ACC112 (cell line): Measurements from ENCODE around the gene GPC6.

Source experiments
- H2AFZ ChIP-seq: fragments of 200-600 bp; sonication (generic); one replicate; pipeline ENCODE4 v1.6.0; 2017; ENCODE audit warnings: antibody characterized with exemption, low read length; ENCODE audit not compliant: unreplicated experiment
- H3K27ac ChIP-seq: fragments of 200-600 bp; sonication (generic); 2 replicates; pipeline ENCODE4 v1.5.1; 2014; ENCODE audit warnings: low read depth, mild to moderate bottlenecking, antibody characterized with exemption, low read length, moderate library complexity
- H3K27me3 ChIP-seq: fragments of 200-600 bp; sonication (generic); 2 replicates; pipeline ENCODE4 v1.6.1; 2014; ENCODE audit warnings: mild to moderate bottlenecking, antibody characterized with exemption, low read length, moderate library complexity, mixed read lengths; ENCODE audit not compliant: insufficient read depth
- H3K36me3 ChIP-seq: fragments of 200-600 bp; sonication (generic); 2 replicates; pipeline ENCODE4 v1.6.1; 2016; ENCODE audit warnings: mild to moderate bottlenecking, antibody characterized with exemption, low read length, moderate library complexity, mixed read lengths; ENCODE audit not compliant: insufficient read depth
- H3K4me1 ChIP-seq: fragments of 200-600 bp; sonication (generic); one replicate; pipeline ENCODE4 v1.6.1; 2016; ENCODE audit warnings: low read length, mixed read lengths; ENCODE audit not compliant: insufficient read depth, unreplicated experiment, control insufficient read depth
- H3K4me3 ChIP-seq: fragments of 200-600 bp; sonication (generic); 2 replicates; pipeline ENCODE4 v1.5.1; 2014; ENCODE audit warnings: mild to moderate bottlenecking, low read depth, low read length
- H3K79me2 ChIP-seq: fragments of 200-600 bp; sonication (generic); one replicate; pipeline ENCODE4 v1.6.0; 2016; ENCODE audit warnings: low read length; ENCODE audit not compliant: control insufficient read depth, unreplicated experiment, insufficient read depth

The GPC6 gene

DNA sequence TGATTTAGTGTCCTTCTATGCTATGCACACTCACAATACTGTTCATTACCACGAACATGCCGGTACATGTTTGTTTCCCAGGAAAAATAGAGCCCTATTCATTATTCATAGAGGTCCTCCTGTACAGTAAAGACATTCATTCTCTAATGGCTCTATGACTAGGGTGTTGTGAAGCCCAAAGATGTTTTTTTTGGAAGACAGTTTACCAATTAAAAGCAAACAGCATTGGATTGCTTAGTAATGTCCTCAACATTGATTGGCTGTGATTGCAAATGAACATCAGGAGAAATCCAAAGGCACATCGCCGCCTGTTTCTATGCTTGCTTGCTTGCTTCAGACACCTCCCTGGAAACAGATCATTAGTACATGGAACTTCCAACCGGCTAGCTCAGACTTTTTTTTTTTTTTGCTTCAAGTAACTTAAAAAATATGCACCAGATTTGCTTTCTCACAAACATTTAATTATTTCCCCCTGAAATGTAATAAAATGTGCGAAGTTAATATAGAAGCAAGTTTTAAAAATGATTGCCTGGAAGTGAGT, 8.8 kb upstream of the GPC6 start:
- Histone ChIP-seq H3K36me3 (no peaks in the 10 kb centered on the region), H3K79me2 (no peaks in the 10 kb centered on the region), H3K27me3 (no peaks in the 10 kb centered on the region), H3K27ac (no peak overlapping the region), H3K4me3 (no peak overlapping the region), H2AFZ (peak overlapping the region; percentile 2), H3K4me1 (no peaks in the 10 kb centered on the region)

DNA sequence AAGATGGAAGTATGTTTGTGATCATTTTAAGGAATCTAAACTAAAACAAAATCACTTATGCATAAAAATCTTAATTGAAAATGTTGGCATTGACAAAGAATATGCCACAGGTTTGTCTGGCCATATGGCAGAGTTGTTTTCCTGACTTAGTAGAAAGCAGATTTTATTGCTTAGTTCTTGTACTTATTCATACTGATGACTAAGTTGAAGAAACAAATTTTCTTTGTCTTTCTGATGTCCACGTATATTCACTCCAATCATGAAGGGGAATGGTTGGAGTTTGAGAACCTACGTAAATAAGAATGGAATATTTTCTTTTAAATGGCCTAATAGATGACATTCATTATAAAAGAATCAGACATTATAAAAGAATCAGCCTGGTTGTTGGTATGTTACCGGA, 8.0 kb upstream of the GPC6 start:
- H3K27me3 ChIP-seq, result no peaks in the 10 kb centered on the region
- H3K4me1 ChIP-seq, result no peaks in the 10 kb centered on the region
- no peaks in the 10 kb centered on the region for H3K36me3 ChIP-seq
- no peak overlapping the region for H3K27ac ChIP-seq
- H3K4me3 ChIP-seq, result no peak overlapping the region
- H2AFZ ChIP-seq, result no peak overlapping the region
- H3K79me2 ChIP-seq, result no peaks in the 10 kb centered on the region

DNA sequence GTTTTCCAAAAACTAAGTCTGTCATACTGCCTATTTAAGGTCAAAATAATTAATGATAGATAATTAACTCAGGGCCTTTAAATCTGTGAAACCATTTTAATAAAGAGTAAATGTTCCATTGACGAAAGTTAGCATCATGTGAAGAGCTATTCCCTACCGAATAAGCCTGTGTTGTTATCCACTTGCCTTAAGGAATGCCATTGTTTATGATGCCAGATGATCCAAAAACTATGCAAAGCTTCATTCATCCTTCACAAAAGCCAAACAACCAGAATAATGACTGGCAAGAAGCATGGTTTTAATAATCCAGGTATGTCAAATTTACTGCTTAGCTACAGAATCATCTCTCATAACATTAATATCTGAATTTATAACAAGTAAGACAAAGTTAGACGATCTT, 6.5 kb upstream of the GPC6 start:
- no peaks in the 10 kb centered on the region for H3K4me1 ChIP-seq
- no peak overlapping the region for H3K27ac ChIP-seq
- H3K4me3 ChIP-seq, result no peak overlapping the region
- no peaks in the 10 kb centered on the region for H3K36me3 ChIP-seq
- H3K27me3 ChIP-seq, result no peaks in the 10 kb centered on the region
- H2AFZ ChIP-seq, result no peak overlapping the region
- no peaks in the 10 kb centered on the region for H3K79me2 ChIP-seq

DNA sequence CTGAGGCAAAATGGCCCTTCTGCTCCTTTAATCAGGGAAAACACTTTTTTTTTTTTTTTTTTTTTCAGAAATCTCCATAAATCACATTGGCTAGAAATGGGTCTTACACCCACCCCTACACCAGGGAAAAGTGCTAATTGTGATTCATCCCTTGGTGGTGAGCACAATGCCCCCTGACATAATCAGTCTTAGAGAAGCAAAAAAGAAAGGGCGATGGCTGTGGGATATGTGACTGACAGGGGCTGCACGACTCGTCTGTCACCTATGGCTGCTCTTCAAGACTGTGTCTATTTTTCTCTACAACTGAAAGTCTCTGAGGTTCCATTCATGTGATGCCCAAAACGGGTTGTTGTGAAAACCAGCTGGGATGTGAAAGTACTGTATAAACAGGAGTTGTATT, 3.6 kb upstream of the GPC6 start:
- no peaks in the 10 kb centered on the region for H3K79me2 ChIP-seq
- H2AFZ ChIP-seq, result no peak overlapping the region
- H3K27ac ChIP-seq, result no peak overlapping the region
- H3K4me1 ChIP-seq, result no peaks in the 10 kb centered on the region
- H3K36me3 ChIP-seq, result no peaks in the 10 kb centered on the region
- H3K27me3 ChIP-seq, result no peaks in the 10 kb centered on the region
- H3K4me3 ChIP-seq, result no peak overlapping the region

DNA sequence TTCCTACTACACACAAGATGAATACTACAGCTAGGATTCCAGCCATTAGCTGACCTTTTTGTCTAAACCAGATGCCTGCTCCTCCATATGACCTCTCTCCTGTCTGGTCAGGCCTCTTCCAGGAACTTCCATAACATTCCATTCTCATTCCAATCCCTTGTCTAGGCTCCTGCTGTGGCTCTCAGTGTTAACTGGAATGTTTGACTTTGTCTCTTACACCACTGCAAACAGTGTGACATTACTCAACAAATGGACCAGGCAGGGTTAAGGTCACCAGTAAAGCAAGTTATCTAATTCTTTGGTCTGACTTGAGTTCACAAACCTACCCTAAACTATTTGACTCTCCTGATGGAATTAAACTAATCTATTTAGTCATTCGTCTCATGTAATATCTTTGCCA, 2.1 kb upstream of the GPC6 start:
- Histone ChIP-seq H3K4me1 (peaks cover 3% of the 10 kb centered on the region), H3K27ac (no peak overlapping the region), H3K27me3 (no peaks in the 10 kb centered on the region), H3K36me3 (no peaks in the 10 kb centered on the region), H2AFZ (no peak overlapping the region), H3K4me3 (no peak overlapping the region), H3K79me2 (peaks cover 9% of the 10 kb centered on the region)

DNA sequence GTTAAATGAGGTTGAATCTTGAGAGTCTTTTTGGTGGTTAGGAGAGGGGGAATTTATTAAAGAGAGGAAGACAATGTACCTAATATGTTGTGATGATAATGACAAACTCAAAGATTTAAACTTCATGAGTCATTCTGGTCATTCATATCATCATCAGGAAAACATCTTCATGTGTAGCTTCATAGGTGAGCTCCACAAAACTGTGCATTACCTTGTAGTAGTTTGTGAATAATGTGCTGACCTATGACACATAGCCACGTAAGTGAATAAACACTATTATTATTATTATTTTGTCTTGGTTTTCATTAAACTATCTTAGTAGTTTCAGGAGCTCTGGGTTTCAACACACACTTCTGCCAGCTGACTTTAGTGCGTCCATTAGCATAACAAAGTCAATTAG, 997 bp upstream of the GPC6 start:
- no peak overlapping the region for H3K27ac ChIP-seq
- H3K4me1 ChIP-seq, result peaks cover 13% of the 10 kb centered on the region
- peaks cover 10% of the 10 kb centered on the region for H3K79me2 ChIP-seq
- peak overlapping the region; percentile 89 for H2AFZ ChIP-seq
- H3K4me3 ChIP-seq, result peak overlapping the region; percentile 92
- H3K36me3 ChIP-seq, result no peaks in the 10 kb centered on the region
- no peaks in the 10 kb centered on the region for H3K27me3 ChIP-seq

DNA sequence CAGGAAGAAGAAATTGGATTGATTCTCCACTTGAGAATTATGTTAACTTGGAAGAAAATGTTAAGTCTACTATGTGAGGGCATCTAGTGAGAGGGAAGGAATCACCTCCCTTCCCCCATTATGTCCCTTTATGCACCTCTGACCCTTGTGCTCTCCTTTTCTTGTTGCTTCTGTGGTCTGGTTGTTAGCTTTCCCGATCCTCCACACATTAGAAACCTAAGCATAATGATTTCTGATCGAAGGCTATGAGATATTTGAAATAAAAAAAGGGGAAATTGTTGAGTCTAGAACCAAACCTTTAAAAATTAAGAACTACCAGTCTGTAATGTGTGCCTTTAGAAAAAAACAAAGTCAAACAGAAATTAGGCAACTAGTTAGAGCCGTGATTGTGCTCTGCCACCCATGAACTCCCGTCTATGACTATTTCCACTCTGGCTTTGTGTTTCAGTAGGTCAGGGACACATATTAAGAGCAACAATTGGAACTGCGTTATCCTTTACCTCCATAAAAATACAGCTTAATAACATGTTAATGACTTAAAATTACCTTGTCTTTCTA, 463 bp upstream of the GPC6 start:
- no peaks in the 10 kb centered on the region for H3K36me3 ChIP-seq
- peak overlapping the region; percentile 92 for H3K4me3 ChIP-seq
- H3K4me1 ChIP-seq, result peaks cover 18% of the 10 kb centered on the region
- H2AFZ ChIP-seq, result peak overlapping the region; percentile 89
- H3K27ac ChIP-seq, result peak overlapping the region; percentile 83
- peaks cover 10% of the 10 kb centered on the region for H3K79me2 ChIP-seq
- no peaks in the 10 kb centered on the region for H3K27me3 ChIP-seq

DNA sequence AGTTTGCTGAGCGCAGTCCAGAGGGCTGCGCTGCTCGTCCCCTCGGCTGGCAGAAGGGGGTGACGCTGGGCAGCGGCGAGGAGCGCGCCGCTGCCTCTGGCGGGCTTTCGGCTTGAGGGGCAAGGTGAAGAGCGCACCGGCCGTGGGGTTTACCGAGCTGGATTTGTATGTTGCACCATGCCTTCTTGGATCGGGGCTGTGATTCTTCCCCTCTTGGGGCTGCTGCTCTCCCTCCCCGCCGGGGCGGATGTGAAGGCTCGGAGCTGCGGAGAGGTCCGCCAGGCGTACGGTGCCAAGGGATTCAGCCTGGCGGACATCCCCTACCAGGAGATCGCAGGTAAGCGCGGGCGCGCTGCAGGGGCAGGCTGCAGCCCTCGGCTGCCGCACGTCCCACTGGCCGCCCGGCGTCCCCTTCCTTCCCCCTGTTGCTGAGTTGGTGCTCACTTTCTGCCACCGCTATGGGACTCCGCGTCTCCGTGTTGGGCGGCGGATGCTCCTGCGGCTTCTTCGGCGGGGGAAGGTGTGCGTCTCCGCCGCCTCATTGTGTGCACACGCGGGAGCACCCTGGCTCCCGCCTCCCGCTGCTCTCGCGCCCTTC, 772 bp downstream of the GPC6 start:
- Histone ChIP-seq H3K79me2 (peaks cover 17% of the 10 kb centered on the region), H3K36me3 (no peaks in the 10 kb centered on the region), H2AFZ (peak overlapping the region; percentile 91), H3K27ac (peak overlapping the region; percentile 83), H3K4me1 (peaks cover 21% of the 10 kb centered on the region), H3K4me3 (peak overlapping the region; percentile 92), H3K27me3 (no peaks in the 10 kb centered on the region)

DNA sequence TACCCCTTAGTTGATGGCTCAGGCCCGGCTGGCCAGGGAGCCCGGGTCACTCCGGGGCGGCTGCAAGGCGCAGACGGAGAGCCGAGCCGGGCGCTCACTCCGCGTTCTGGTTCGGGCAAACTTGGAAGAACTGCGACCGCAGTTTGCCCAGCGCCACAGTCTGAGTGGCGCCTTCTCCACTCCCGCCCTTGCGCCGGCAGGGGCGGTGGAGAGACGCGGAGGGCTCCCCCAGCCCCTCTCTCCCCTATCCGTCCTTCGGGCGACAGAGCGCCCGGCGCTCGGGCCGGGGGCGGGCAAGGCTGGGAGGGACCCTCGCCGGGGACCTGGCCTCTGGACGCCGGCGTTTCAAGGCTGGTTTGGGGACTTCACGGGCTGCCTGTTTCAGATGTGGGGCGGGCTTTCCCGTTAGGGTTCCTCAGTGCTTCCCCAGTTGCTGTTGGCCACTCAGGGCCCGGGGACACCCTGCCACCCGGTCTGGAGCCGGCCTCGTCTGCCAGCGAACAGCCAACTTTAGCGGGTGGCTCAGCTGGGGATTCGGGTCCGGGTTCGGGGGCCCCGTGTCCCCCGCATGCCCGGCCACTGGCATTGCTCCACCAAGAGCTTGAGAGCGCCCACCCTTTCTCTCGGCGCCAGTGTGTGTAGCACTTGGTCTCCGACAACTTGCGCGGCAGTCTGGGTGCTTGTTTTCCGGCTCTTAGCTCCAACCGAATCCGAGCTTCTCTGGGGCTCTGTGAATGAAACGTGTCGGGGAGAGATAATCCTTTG, 1.5 kb downstream of the GPC6 start:
- Histone ChIP-seq H3K4me3 (peak overlapping the region; percentile 92), H3K27ac (peak overlapping the region; percentile 83), H3K4me1 (peaks cover 21% of the 10 kb centered on the region), H3K79me2 (peaks cover 17% of the 10 kb centered on the region), H2AFZ (peak overlapping the region; percentile 93), H3K27me3 (no peaks in the 10 kb centered on the region), H3K36me3 (no peaks in the 10 kb centered on the region)

DNA sequence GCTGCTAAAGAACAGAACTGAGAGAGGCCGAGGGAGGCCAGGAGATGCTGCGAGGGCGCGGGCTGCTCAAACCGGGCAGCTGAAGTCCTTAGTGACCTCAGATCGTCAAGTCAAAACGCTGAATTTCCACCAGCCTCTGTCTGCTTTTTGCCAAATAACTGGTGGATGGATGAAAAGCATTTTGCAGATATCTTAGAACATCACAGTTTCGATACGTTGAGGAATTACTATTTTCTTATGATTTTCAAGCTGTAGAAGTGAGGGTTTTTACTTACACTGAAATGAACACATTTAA, 2.0 kb downstream of the GPC6 start:
- H3K36me3 ChIP-seq, result no peaks in the 10 kb centered on the region
- peak overlapping the region; percentile 83 for H3K27ac ChIP-seq
- H3K27me3 ChIP-seq, result no peaks in the 10 kb centered on the region
- H3K4me1 ChIP-seq, result peaks cover 21% of the 10 kb centered on the region
- H3K4me3 ChIP-seq, result peak overlapping the region; percentile 92
- peak overlapping the region; percentile 93 for H2AFZ ChIP-seq
- peaks cover 17% of the 10 kb centered on the region for H3K79me2 ChIP-seq
